GM19239 (cell line): ENCODE measurements around the gene SEMA5A.
"Not testable (repeated sequence)": the region's sequence is repeated elsewhere in the genome, so short reads cannot be mapped to it uniquely, and the experiment has no call there.

ENCODE experiments used
- DNase-seq: peaks from one replicate; pipeline ENCODE4 v3.0.0; 2011; ENCODE audit warnings: low spot score; ENCODE audit not compliant: insufficient read length
- FAIRE-seq: peaks from 2 replicates; lab custom pipeline; 2011; peaks lifted over from hg19 to GRCh38; lab: Jason Lieb, UNC

Gene SEMA5A

GRCh38 chr5:9375756-9376155, 170.1 kb downstream of the SEMA5A start:
- FAIRE-seq (no peak), DNase-seq (no peak)

GRCh38 chr5:9374025-9374424, 171.8 kb downstream of the SEMA5A start:
- DNase-seq (no peak), FAIRE-seq (no peak)

GRCh38 chr5:9373571-9373970, 172.3 kb downstream of the SEMA5A start:
- DNase-seq, result no peak
- FAIRE-seq, result no peak

- no peak for FAIRE-seq
Measured at GRCh38 chr5:9370256-9370655, 175.6 kb downstream of the SEMA5A start.

GRCh38 chr5:9365512-9365911, 180.4 kb downstream of the SEMA5A start:
- no peak for DNase-seq
- no peak for FAIRE-seq

More at GRCh38 chr5:9370256-9370655, 175.6 kb downstream of the SEMA5A start:
- no peak for DNase-seq

- DNase-seq (no peak), FAIRE-seq (no peak)
Measured at GRCh38 chr5:9363449-9363848, 182.4 kb downstream of the SEMA5A start.

- FAIRE-seq (no peak), DNase-seq (no peak)
Measured at GRCh38 chr5:9363026-9363425, 182.8 kb downstream of the SEMA5A start.

GRCh38 chr5:9362600-9362999, 183.3 kb downstream of the SEMA5A start:
- FAIRE-seq (peak; percentile 73), DNase-seq (no peak)

GRCh38 chr5:9361835-9362234, 184.0 kb downstream of the SEMA5A start:
- peak; percentile 94 for FAIRE-seq
- DNase-seq, result peak; percentile 46

GRCh38 chr5:9358961-9359685, 186.8 kb downstream of the SEMA5A start:
- no peak for DNase-seq
- FAIRE-seq, result no peak

- FAIRE-seq (no peak), DNase-seq (no peak)
Measured at GRCh38 chr5:9356351-9356825, 189.5 kb downstream of the SEMA5A start.

GRCh38 chr5:9354336-9355081, 191.4 kb downstream of the SEMA5A start:
- DNase-seq (no peak), FAIRE-seq (no peak)

GRCh38 chr5:9353048-9353447, 192.8 kb downstream of the SEMA5A start:
- DNase-seq, FAIRE-seq: not testable (repeated sequence)

- FAIRE-seq, result no peak
- DNase-seq, result no peak
Measured at GRCh38 chr5:9351546-9351945, 194.3 kb downstream of the SEMA5A start.

- DNase-seq (no peak), FAIRE-seq (no peak)
Measured at GRCh38 chr5:9350301-9350797, 195.5 kb downstream of the SEMA5A start.

- DNase-seq (no peak), FAIRE-seq (no peak)
Measured at GRCh38 chr5:9348401-9348996, 197.4 kb downstream of the SEMA5A start.

GRCh38 chr5:9347541-9348295, 198.2 kb downstream of the SEMA5A start:
- no peak for FAIRE-seq
- no peak for DNase-seq

- DNase-seq (no peak), FAIRE-seq (no peak)
Measured at GRCh38 chr5:9347032-9347431, 198.8 kb downstream of the SEMA5A start.

- FAIRE-seq, result no peak
- no peak for DNase-seq
Measured at GRCh38 chr5:9344751-9345240, 201.1 kb downstream of the SEMA5A start.
